ENCODE measurements around the gene PLA2G2D. TPM values are rescaled to one million over a fixed set of nuclear protein-coding genes. Genes with fewer than 3 reads are reported as not detected.

PLA2G2D gene
- total RNA-seq, 1 donor = not detected

DNA sequence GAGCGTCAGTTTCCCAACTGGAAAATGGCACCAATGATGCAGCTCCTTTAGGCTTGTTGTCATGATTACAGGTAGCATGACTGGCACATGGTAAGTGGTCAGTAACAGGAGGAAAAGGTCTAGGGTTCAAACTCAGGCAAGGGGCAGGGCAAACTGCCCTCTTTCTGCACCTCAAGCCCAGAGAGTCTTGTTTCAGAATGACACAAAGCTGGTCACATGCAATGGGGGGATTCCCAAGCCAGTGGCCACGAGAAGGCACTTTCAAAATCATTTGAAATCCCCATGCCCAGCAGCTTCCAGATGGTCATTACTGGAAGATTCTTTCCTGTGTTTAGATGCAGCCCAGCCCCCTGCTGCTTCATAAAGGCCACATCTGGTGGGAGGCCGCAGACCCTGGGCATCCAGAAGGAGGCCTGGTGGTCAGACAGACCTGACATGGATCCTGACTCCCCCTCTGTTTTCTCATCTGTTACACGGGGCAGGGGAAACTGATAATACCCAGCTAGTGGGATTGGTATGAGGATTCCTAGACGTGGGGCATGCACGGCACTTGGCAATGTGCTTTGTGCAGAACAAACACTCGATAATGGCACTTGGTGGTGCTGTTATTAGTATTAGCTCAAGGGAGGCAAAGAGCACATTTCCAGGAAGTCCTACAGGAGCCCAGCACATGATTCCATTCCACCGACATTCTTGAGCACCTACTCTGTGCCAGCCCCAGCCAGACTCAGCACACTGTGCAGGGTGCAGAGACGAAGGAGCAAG lies 6.9 kb upstream of the PLA2G2D start:
- H3K27ac ChIP-seq (ENCODE audit: low read depth, low read length) = no peak overlapping the region
- no peaks in the 10 kb centered on the region for H3K36me3 ChIP-seq (ENCODE audit: insufficient read depth, low read length)
- H3K4me3 ChIP-seq (ENCODE audit: insufficient read depth, low read length) = no peak overlapping the region
- no peaks in the 10 kb centered on the region for H3K9me3 ChIP-seq (ENCODE audit: low read depth, low read length)
- TF ChIP-seq, protein P1, sequence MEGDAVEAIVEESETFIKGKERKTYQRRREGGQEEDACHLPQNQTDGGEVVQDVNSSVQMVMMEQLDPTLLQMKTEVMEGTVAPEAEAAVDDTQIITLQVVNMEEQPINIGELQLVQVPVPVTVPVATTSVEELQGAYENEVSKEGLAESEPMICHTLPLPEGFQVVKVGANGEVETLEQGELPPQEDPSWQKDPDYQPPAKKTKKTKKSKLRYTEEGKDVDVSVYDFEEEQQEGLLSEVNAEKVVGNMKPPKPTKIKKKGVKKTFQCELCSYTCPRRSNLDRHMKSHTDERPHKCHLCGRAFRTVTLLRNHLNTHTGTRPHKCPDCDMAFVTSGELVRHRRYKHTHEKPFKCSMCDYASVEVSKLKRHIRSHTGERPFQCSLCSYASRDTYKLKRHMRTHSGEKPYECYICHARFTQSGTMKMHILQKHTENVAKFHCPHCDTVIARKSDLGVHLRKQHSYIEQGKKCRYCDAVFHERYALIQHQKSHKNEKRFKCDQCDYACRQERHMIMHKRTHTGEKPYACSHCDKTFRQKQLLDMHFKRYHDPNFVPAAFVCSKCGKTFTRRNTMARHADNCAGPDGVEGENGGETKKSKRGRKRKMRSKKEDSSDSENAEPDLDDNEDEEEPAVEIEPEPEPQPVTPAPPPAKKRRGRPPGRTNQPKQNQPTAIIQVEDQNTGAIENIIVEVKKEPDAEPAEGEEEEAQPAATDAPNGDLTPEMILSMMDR (IDR thresholded peaks at IDR 0.05; ENCODE audit: extremely low read depth, low read depth, low read length) = no peak
- no peaks in the 10 kb centered on the region for H3K79me2 ChIP-seq (ENCODE audit: insufficient read depth, low read length)
- no peak overlapping the region for H3K4me2 ChIP-seq (ENCODE audit: insufficient read depth, low read length)
- H2AFZ ChIP-seq (ENCODE audit: low read length) = no peak overlapping the region
- peaks cover 6% of the 10 kb centered on the region for H3K4me1 ChIP-seq (ENCODE audit: insufficient read depth, low read length)
- peaks cover 16% of the 10 kb centered on the region for H3K27me3 ChIP-seq (ENCODE audit: insufficient read depth, low read length)
- DNase-seq (ENCODE audit: insufficient read length, low spot score, missing footprints) = no peak
- no peaks in the 10 kb centered on the region for H4K20me1 ChIP-seq (ENCODE audit: insufficient read depth, low read length)

DNA sequence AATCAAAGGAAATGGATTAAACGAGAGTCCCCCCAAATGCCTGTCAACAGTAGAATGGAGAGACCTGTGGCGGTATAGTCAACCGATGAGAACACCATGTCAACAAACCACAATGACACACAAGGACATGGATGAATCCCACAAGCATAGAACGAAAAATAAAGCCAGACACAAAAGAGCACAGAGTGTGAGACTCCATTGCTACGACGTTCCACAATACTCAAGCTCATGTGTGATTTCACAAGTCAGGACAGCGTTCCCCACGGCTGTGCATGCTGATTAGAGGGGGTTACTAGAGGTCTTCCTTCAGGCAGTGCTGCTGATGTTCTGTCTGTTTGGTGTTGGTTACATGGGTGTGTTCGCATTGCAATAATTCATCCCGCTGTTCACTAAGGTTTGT lies 5.8 kb upstream of the PLA2G2D start:
- Histone ChIP-seq H3K79me2 (ENCODE audit: insufficient read depth, low read length) (no peaks in the 10 kb centered on the region), H3K4me1 (ENCODE audit: insufficient read depth, low read length) (peaks cover 6% of the 10 kb centered on the region), H3K36me3 (ENCODE audit: insufficient read depth, low read length) (no peaks in the 10 kb centered on the region), H3K4me2 (ENCODE audit: insufficient read depth, low read length) (no peak overlapping the region), H3K27me3 (ENCODE audit: insufficient read depth, low read length) (peaks cover 20% of the 10 kb centered on the region), H2AFZ (ENCODE audit: low read length) (no peak overlapping the region), H3K27ac (ENCODE audit: low read depth, low read length) (no peak overlapping the region), H4K20me1 (ENCODE audit: insufficient read depth, low read length) (no peaks in the 10 kb centered on the region), H3K4me3 (ENCODE audit: insufficient read depth, low read length) (no peak overlapping the region), H3K9me3 (ENCODE audit: low read depth, low read length) (no peaks in the 10 kb centered on the region)
- DNase-seq (ENCODE audit: insufficient read length, low spot score, missing footprints) = no peak
- TF ChIP-seq, protein P1 (IDR thresholded peaks at IDR 0.05; ENCODE audit: extremely low read depth, low read depth, low read length) = no peak

DNA sequence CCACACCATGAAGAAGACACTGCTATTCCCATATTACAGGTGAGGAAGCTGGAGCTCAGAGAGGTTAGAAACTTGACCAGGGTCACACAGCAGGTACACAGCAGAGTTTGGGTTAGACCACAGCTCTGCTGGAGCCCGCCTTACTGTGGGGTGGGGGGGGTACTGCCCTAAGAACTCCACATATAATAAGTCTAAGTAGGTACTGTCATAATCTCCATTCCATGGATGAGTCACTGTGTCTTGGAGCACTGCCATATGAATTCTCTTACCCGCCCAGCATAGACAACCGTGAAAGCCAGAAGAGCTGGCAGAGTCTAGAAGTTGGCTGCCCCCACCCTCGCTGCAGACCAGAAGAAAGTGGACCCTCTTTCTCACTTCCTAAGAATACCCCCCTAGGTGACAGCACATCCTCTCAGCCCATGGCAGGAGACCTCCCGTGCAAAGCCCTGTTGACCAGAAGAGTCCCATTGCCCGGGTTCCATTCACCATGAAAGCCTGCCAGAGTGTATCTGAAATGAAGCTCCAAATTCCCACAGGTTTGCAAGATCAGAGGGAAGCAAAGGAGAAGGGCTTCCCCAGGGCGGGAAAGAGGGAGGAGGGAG lies 5.2 kb upstream of the PLA2G2D start:
- Histone ChIP-seq H3K27ac (ENCODE audit: low read depth, low read length) (no peak overlapping the region), H3K4me1 (ENCODE audit: insufficient read depth, low read length) (peaks cover 6% of the 10 kb centered on the region), H3K27me3 (ENCODE audit: insufficient read depth, low read length) (peaks cover 20% of the 10 kb centered on the region), H3K4me3 (ENCODE audit: insufficient read depth, low read length) (no peak overlapping the region), H3K36me3 (ENCODE audit: insufficient read depth, low read length) (no peaks in the 10 kb centered on the region), H3K4me2 (ENCODE audit: insufficient read depth, low read length) (no peak overlapping the region), H2AFZ (ENCODE audit: low read length) (no peak overlapping the region), H3K79me2 (ENCODE audit: insufficient read depth, low read length) (no peaks in the 10 kb centered on the region), H3K9me3 (ENCODE audit: low read depth, low read length) (no peaks in the 10 kb centered on the region), H4K20me1 (ENCODE audit: insufficient read depth, low read length) (no peaks in the 10 kb centered on the region)
- TF ChIP-seq, protein P1 (IDR thresholded peaks at IDR 0.05; ENCODE audit: extremely low read depth, low read depth, low read length) = no peak
- peak; percentile 84 for DNase-seq (ENCODE audit: insufficient read length, low spot score, missing footprints)

DNA sequence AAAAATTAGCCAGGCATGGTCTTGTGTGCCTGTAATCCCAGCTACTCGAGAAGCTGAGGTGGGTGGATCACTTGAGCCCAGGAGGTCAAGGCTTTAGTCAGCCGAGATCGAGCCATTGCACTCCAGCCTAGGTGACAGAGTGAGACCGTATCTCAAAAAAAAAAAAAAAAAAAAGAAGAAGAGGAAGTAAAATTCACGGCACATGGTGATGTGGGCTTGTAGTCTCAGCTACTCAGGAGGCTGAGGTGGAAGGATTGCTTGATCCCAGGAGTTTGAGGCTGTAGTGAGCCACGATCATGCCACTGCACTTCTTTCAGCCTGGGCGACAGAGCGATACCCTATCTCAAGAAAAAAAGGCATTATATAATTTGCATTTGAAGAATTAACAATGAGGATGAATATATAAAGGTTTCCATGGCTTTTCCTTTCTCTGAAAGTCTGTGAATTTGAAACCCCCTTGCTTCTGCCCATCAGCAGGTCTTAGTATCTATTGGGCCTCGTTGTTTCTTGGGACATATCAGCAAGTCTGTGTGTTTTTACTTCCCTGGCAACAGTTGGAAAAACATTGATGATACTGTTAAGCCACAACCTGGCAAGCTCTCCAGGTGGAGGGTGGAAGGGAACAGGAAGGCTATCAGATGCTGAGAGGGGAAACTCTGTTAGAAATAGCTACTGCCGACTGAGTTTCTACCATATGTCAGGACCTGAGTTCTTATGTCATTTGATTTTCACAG lies 4.6 kb upstream of the PLA2G2D start:
- Histone ChIP-seq H3K4me2 (ENCODE audit: insufficient read depth, low read length) (no peak overlapping the region), H3K27ac (ENCODE audit: low read depth, low read length) (no peak overlapping the region), H3K27me3 (ENCODE audit: insufficient read depth, low read length) (peaks cover 20% of the 10 kb centered on the region), H3K79me2 (ENCODE audit: insufficient read depth, low read length) (no peaks in the 10 kb centered on the region), H3K4me1 (ENCODE audit: insufficient read depth, low read length) (peaks cover 6% of the 10 kb centered on the region), H2AFZ (ENCODE audit: low read length) (no peak overlapping the region), H3K9me3 (ENCODE audit: low read depth, low read length) (no peaks in the 10 kb centered on the region), H3K4me3 (ENCODE audit: insufficient read depth, low read length) (no peak overlapping the region), H3K36me3 (ENCODE audit: insufficient read depth, low read length) (no peaks in the 10 kb centered on the region), H4K20me1 (ENCODE audit: insufficient read depth, low read length) (no peaks in the 10 kb centered on the region)
- TF ChIP-seq, protein P1 (IDR thresholded peaks at IDR 0.05; ENCODE audit: extremely low read depth, low read depth, low read length) = no peak
- DNase-seq (ENCODE audit: insufficient read length, low spot score, missing footprints) = no peak

Data from osteoblast (primary cell).